ENCODE measurements around the gene SPRYD7.
"Not testable (repeated sequence)": the region's sequence is repeated elsewhere in the genome, so short reads cannot be mapped to it uniquely, and the experiment has no call there.

Gene SPRYD7

GRCh38 chr13:49936075-49936967, at the start of gene SPRYD7:
Gene SPRYD7, minus strand, starts transcription at chr13:49936340. Its CDS starts 105 bp downstream, at chr13:49936235.
- DNase-seq, result peak; percentile 29

GRCh38 chr13:49985129-49985528, 49.0 kb upstream of the SPRYD7 start:
- no peak for DNase-seq

GRCh38 chr13:49980266-49980665, 44.1 kb upstream of the SPRYD7 start:
- no peak for DNase-seq

- no peak for DNase-seq
Measured at GRCh38 chr13:49977992-49978391, 41.9 kb upstream of the SPRYD7 start.

- no peak for DNase-seq
Measured at GRCh38 chr13:49976314-49977258, 40.4 kb upstream of the SPRYD7 start.

- DNase-seq, result no peak
Measured at GRCh38 chr13:49975826-49976225, 39.7 kb upstream of the SPRYD7 start.

GRCh38 chr13:49972709-49973108, 36.6 kb upstream of the SPRYD7 start:
- no peak for DNase-seq

GRCh38 chr13:49967456-49967855, 31.3 kb upstream of the SPRYD7 start:
- no peak for DNase-seq

GRCh38 chr13:49958321-49958720, 22.2 kb upstream of the SPRYD7 start:
- DNase-seq, result no peak

GRCh38 chr13:49956131-49956530, 20.0 kb upstream of the SPRYD7 start:
- no peak for DNase-seq

- no peak for DNase-seq
Measured at GRCh38 chr13:49954674-49955455, 18.7 kb upstream of the SPRYD7 start.

GRCh38 chr13:49953560-49953959, 17.4 kb upstream of the SPRYD7 start:
- DNase-seq, result no peak

GRCh38 chr13:49951754-49952535, 15.8 kb upstream of the SPRYD7 start:
- DNase-seq, result no peak

GRCh38 chr13:49948777-49949270, 12.7 kb upstream of the SPRYD7 start:
- not testable (repeated sequence) for DNase-seq

GRCh38 chr13:49939321-49939720, 3.2 kb upstream of the SPRYD7 start:
- DNase-seq, result no peak

- DNase-seq, result no peak
Measured at GRCh38 chr13:49938921-49939320, 2.8 kb upstream of the SPRYD7 start.

GRCh38 chr13:49938314-49938713, 2.2 kb upstream of the SPRYD7 start:
- DNase-seq, result no peak

GRCh38 chr13:49936968-49937273, 781 bp upstream of the SPRYD7 start:
- DNase-seq, result no peak

- no peak for DNase-seq
Measured at GRCh38 chr13:49935171-49936074, 717 bp downstream of the SPRYD7 start.

- DNase-seq, result no peak
Measured at GRCh38 chr13:49933511-49933910, 2.6 kb downstream of the SPRYD7 start.

GRCh38 chr13:49932868-49933267, 3.3 kb downstream of the SPRYD7 start:
- no peak for DNase-seq

Data from NCI-H1436 treated with DMSO at 0.1 percent for 48 hours (cell line).